BE2C (cell line): ENCODE data around the gene SNX32.

Experiments used
- DNase-seq: peaks from one replicate; pipeline ENCODE4 v3.0.0-alpha.2; 2020
- H3K27me3 ChIP-seq: fragments of 250-450 bp; sonication (Bioruptor Pico); 2 replicates; pipeline ENCODE4 v1.5.1; 2020; ENCODE audit warnings: mild to moderate bottlenecking
- H3K36me3 ChIP-seq: fragments of 250-450 bp; sonication (Bioruptor Pico); 2 replicates; pipeline ENCODE4 v1.5.1; 2020; ENCODE audit warnings: mild to moderate bottlenecking
- H3K4me1 ChIP-seq: fragments of 250-450 bp; sonication (Bioruptor Pico); 2 replicates; pipeline ENCODE4 v1.5.1; 2020
- H3K4me3 ChIP-seq: 2 replicates; pipeline ENCODE4 v1.5.1; 2011; ENCODE audit warnings: low read depth, low read length
- H3K9me3 ChIP-seq: fragments of 250-450 bp; sonication (Bioruptor Pico); 2 replicates; pipeline ENCODE4 v1.5.1; 2020
- CTCF ChIP-seq: IDR thresholded peaks from 2 replicates; pipeline ENCODE4 v1.5.1; 2012; ENCODE audit warnings: mild to moderate bottlenecking, low read depth, low read length

Gene SNX32

GRCh38 chr11:65868907-65869306, 35.1 kb downstream of the SNX32 start:
- peaks cover 13% of the 10 kb centered on the region for H3K4me1 ChIP-seq
- no peak for TF ChIP-seq CTCF
- H3K27me3 ChIP-seq: no peaks in the 10 kb centered on the region
- no peak overlapping the region for H3K4me3 ChIP-seq
- no peak for DNase-seq
- peaks cover 19% of the 10 kb centered on the region for H3K36me3 ChIP-seq
- H3K9me3 ChIP-seq: no peaks in the 10 kb centered on the region

GRCh38 chr11:65869643-65870306, 36.0 kb downstream of the SNX32 start:
- Histone ChIP-seq H3K36me3 (peaks cover 10% of the 10 kb centered on the region), H3K4me1 (peaks cover 13% of the 10 kb centered on the region), H3K4me3 (no peak overlapping the region), H3K27me3 (no peaks in the 10 kb centered on the region), H3K9me3 (no peaks in the 10 kb centered on the region)
- TF ChIP-seq CTCF: no peak
- DNase-seq: no peak

- no peak overlapping the region for H3K4me3 ChIP-seq
- no peak for DNase-seq
- no peak for TF ChIP-seq CTCF
- H3K9me3 ChIP-seq: no peaks in the 10 kb centered on the region
- no peaks in the 10 kb centered on the region for H3K27me3 ChIP-seq
- peaks cover 13% of the 10 kb centered on the region for H3K4me1 ChIP-seq
- peaks cover 5% of the 10 kb centered on the region for H3K36me3 ChIP-seq
These were observed 36.5 kb downstream of the SNX32 start for GRCh38 chr11:65870307-65870658.

GRCh38 chr11:65870706-65871681, 37.2 kb downstream of the SNX32 start:
- Histone ChIP-seq H3K27me3 (no peaks in the 10 kb centered on the region), H3K4me1 (peaks cover 13% of the 10 kb centered on the region), H3K36me3 (no peaks in the 10 kb centered on the region), H3K9me3 (no peaks in the 10 kb centered on the region), H3K4me3 (no peak overlapping the region)
- no peak for TF ChIP-seq CTCF
- peak; percentile 86 for DNase-seq

- no peak for TF ChIP-seq CTCF
- H3K4me3 ChIP-seq: peak overlapping the region; percentile 8; the same call in 1 of the 2 replicates
- no peak for DNase-seq
- H3K4me1 ChIP-seq: peaks cover 13% of the 10 kb centered on the region
- no peaks in the 10 kb centered on the region for H3K9me3 ChIP-seq
- no peaks in the 10 kb centered on the region for H3K27me3 ChIP-seq
- no peaks in the 10 kb centered on the region for H3K36me3 ChIP-seq
These were observed 38.2 kb downstream of the SNX32 start for GRCh38 chr11:65871811-65872548.
